H9 (cell line): Measurements from ENCODE around the gene CSMD2. TPM values are rescaled to one million over a fixed set of nuclear protein-coding genes. Genes with fewer than 3 reads are reported as not detected.

Experiments used
- DNase-seq: peaks from one replicate; pipeline ENCODE4 v3.0.0-alpha.2; 2017
- H2AFZ ChIP-seq: one replicate; pipeline ENCODE4 v1.6.1; 2013; ENCODE audit warnings: mild to moderate bottlenecking, low read length, control low read depth, moderate library complexity
- H2AK5ac ChIP-seq: 2 replicates; pipeline ENCODE4 v1.6.1; 2013; ENCODE audit warnings: low read length, control low read depth, mixed read lengths; ENCODE audit not compliant: insufficient read length
- H2BK120ac ChIP-seq: one replicate; pipeline ENCODE4 v1.6.1; 2013; ENCODE audit warnings: low read depth, mild to moderate bottlenecking, low read length, control low read depth, inconsistent platforms; ENCODE audit not compliant: poor library complexity, severe bottlenecking
- H2BK12ac ChIP-seq: 2 replicates; pipeline ENCODE4 v1.6.1; 2013; ENCODE audit warnings: low read length, control low read depth, mixed read lengths, low read depth; ENCODE audit not compliant: insufficient read length
- H2BK15ac ChIP-seq: 2 replicates; pipeline ENCODE4 v1.6.1; 2013; ENCODE audit warnings: low read depth, low read length, control low read depth
- H2BK20ac ChIP-seq: one replicate; pipeline ENCODE4 v1.6.1; 2013; ENCODE audit warnings: low read depth, mild to moderate bottlenecking, low read length, control low read depth, inconsistent platforms; ENCODE audit not compliant: poor library complexity, severe bottlenecking
- H2BK5ac ChIP-seq: 2 replicates; pipeline ENCODE4 v1.6.1; 2013; ENCODE audit warnings: low read length, control low read depth, mixed read lengths; ENCODE audit not compliant: insufficient read length
- H3K14ac ChIP-seq: 2 replicates; pipeline ENCODE4 v1.6.1; 2013; ENCODE audit warnings: low read length, control low read depth; ENCODE audit not compliant: insufficient read depth
- H3K18ac ChIP-seq: 2 replicates; pipeline ENCODE4 v1.6.1; 2013; ENCODE audit warnings: low read depth, mild to moderate bottlenecking, mixed read lengths, low read length, control low read depth; ENCODE audit not compliant: insufficient read length
- H3K23ac ChIP-seq: 2 replicates; pipeline ENCODE4 v1.6.1; 2013; ENCODE audit warnings: low read length, control low read depth, mixed read lengths, low read depth; ENCODE audit not compliant: insufficient read length
- H3K23me2 ChIP-seq: 2 replicates; pipeline ENCODE4 v1.6.1; 2013; ENCODE audit warnings: low read depth, mild to moderate bottlenecking, mixed read lengths, low read length, control low read depth; ENCODE audit not compliant: insufficient read length, poor library complexity, severe bottlenecking
- H3K27ac ChIP-seq: 2 replicates; pipeline ENCODE4 v1.5.1; 2013; ENCODE audit warnings: low read length, control low read depth, mixed read lengths, low read depth; ENCODE audit not compliant: insufficient read length
- H3K27me3 ChIP-seq: 2 replicates; pipeline ENCODE4 v1.6.1; 2013; ENCODE audit warnings: low read length, control low read depth, inconsistent platforms; ENCODE audit not compliant: insufficient read depth
- H3K4ac ChIP-seq: 2 replicates; pipeline ENCODE4 v1.6.1; 2013; ENCODE audit warnings: low read depth, mild to moderate bottlenecking, control low read depth, inconsistent platforms, low read length, moderate library complexity
- H3K4me1 ChIP-seq: 2 replicates; pipeline ENCODE4 v1.6.1; 2013; ENCODE audit warnings: low read length, control low read depth, inconsistent platforms; ENCODE audit not compliant: insufficient read depth
- H3K4me2 ChIP-seq: 2 replicates; pipeline ENCODE4 v1.6.1; 2013; ENCODE audit warnings: low read length, control low read depth, mixed read lengths; ENCODE audit not compliant: insufficient read length, insufficient read depth
- H3K56ac ChIP-seq: 2 replicates; pipeline ENCODE4 v1.6.1; 2013; ENCODE audit warnings: low read depth, mild to moderate bottlenecking, mixed read lengths, low read length, control low read depth; ENCODE audit not compliant: insufficient read length
- H3K79me1 ChIP-seq: 2 replicates; pipeline ENCODE4 v1.6.1; 2013; ENCODE audit warnings: low read depth, mild to moderate bottlenecking, moderate library complexity, low read length, control low read depth, inconsistent platforms; ENCODE audit not compliant: insufficient read depth, poor library complexity, severe bottlenecking
- H3K79me2 ChIP-seq: 2 replicates; pipeline ENCODE4 v1.6.1; 2013; ENCODE audit warnings: low read length, control low read depth, inconsistent platforms; ENCODE audit not compliant: insufficient read depth
- H3K9ac ChIP-seq: 2 replicates; pipeline ENCODE4 v1.6.1; 2013; ENCODE audit warnings: low read length, control low read depth, mixed read lengths; ENCODE audit not compliant: insufficient read length; ENCODE audit errors: extremely low read depth
- H3K9me3 ChIP-seq: one replicate; pipeline ENCODE4 v1.6.1; 2013; ENCODE audit warnings: low read depth, low read length, inconsistent platforms; ENCODE audit not compliant: control insufficient read depth
- H3T11ph ChIP-seq: one replicate; pipeline ENCODE4 v1.6.1; 2013; ENCODE audit warnings: mild to moderate bottlenecking, low read length, control low read depth, inconsistent platforms
- H4K20me1 ChIP-seq: one replicate; pipeline ENCODE4 v1.6.1; 2013; ENCODE audit not compliant: control insufficient read depth, insufficient read length, insufficient read depth
- H4K5ac ChIP-seq: 2 replicates; pipeline ENCODE4 v1.6.1; 2013; ENCODE audit warnings: low read depth, mild to moderate bottlenecking, mixed read lengths, low read length, control low read depth; ENCODE audit not compliant: insufficient read length
- H4K8ac ChIP-seq: replicated peaks from 2 replicates; pipeline ENCODE4 v1.6.1; 2013; ENCODE audit warnings: low read length, control low read depth, mixed read lengths, low read depth; ENCODE audit not compliant: insufficient read length
- H4K91ac ChIP-seq: 2 replicates; pipeline ENCODE4 v1.6.1; 2013; ENCODE audit warnings: low read depth, mild to moderate bottlenecking, moderate library complexity, mixed read lengths, low read length, control low read depth; ENCODE audit not compliant: insufficient read length
- H3K27ac Mint-ChIP-seq, 3 experiments: 2 replicates in 2 of 3; 3 replicates in 1 of 3; pipeline ENCODE4 v1.8.0; 2020 to 2021; ENCODE audit warnings: mixed read lengths in 3 of 3, mild to moderate bottlenecking in 1 of 3, moderate library complexity in 1 of 3
- H3K27me3 Mint-ChIP-seq: 2 replicates; pipeline ENCODE4 v1.8.0; 2021; ENCODE audit warnings: low read depth, mild to moderate bottlenecking, moderate library complexity, mixed read lengths
- H3K36me3 Mint-ChIP-seq, 3 experiments: 2 replicates in 2 of 3; 3 replicates in 1 of 3; pipeline ENCODE4 v1.8.0; 2020 to 2021; ENCODE audit warnings: low read depth in 3 of 3, mixed read lengths in 3 of 3; ENCODE audit not compliant: insufficient read depth in 1 of 3
- H3K4me1 Mint-ChIP-seq, 2 experiments: 2 replicates each; pipeline ENCODE4 v1.8.0; 2020; ENCODE audit warnings: mixed read lengths in 2 of 2
- H3K4me3 Mint-ChIP-seq, 2 experiments: 2 replicates in 1 of 2; 3 replicates in 1 of 2; pipeline ENCODE4 v1.8.0; 2020 to 2021; ENCODE audit warnings: mild to moderate bottlenecking in 2 of 2, mixed read lengths in 2 of 2, moderate library complexity in 1 of 2
- H3K9me3 Mint-ChIP-seq, 2 experiments: 2 replicates in 1 of 2; 3 replicates in 1 of 2; pipeline ENCODE4 v1.8.0; 2020; ENCODE audit warnings: mild to moderate bottlenecking in 2 of 2, mixed read lengths in 2 of 2, moderate library complexity in 1 of 2
- CTCF ChIP-seq: fragments of 200-600 bp; sonication (generic); conservative IDR thresholded peaks from 3 replicates; pipeline ENCODE4 v1.8.0; 2021; ENCODE audit warnings: antibody characterized with exemption, mild to moderate bottlenecking
- WGBS: extraction: QIAGEN DNeasy Blood & Tissue Kit; methylation state at CpG from one replicate; pipeline ENCODE4 v1.1.7; 2013; ENCODE audit warnings: missing lambda C conversion rate, low lambda C conversion rate, mixed read lengths; ENCODE audit not compliant: insufficient read length; ENCODE audit errors: extremely low coverage; 5-methylcytosine and 5-hydroxymethylcytosine counted together
- total RNA-seq: library from RNA; stranded (reverse); gene quantifications from 2 replicates; pipeline ENCODE4 v1.2.1, GENCODE V29; 2021

Gene CSMD2
- total RNA-seq, 1 experiment from 2014 or later = 6.4 TPM

GRCh38 chr1:34108269-34108668, 56.8 kb downstream of the CSMD2 start:
- H3K9me3 ChIP-seq = no peaks in the 10 kb centered on the region
- no peak overlapping the region for H2BK12ac ChIP-seq
- H2BK5ac ChIP-seq = no peak overlapping the region
- H3K79me2 ChIP-seq = peaks cover 2% of the 10 kb centered on the region; the same call in 1 of the 2 replicates
- TF ChIP-seq CTCF = no peak
- no peak overlapping the region for H2AK5ac ChIP-seq
- no peak overlapping the region for H3K18ac ChIP-seq
- H3K4me2 ChIP-seq = no peak overlapping the region
- no peak overlapping the region for H2AFZ ChIP-seq
- H4K5ac ChIP-seq = no peak overlapping the region
- no peak overlapping the region for H3K4me3 Mint-ChIP-seq
- no peaks in the 10 kb centered on the region for H3K27me3 ChIP-seq
- no peak overlapping the region for H3K27ac Mint-ChIP-seq
- no peak overlapping the region for H3K27ac ChIP-seq
- no peaks in the 10 kb centered on the region for H4K20me1 ChIP-seq
- no peaks in the 10 kb centered on the region for H3K79me1 ChIP-seq
- H3K23ac ChIP-seq = no peak overlapping the region
- no peaks in the 10 kb centered on the region for H3K4me1 ChIP-seq
- peaks cover 11 to 21% of the 10 kb centered on the region in 2 experiments for H3K4me1 Mint-ChIP-seq
- no peak overlapping the region for H4K8ac ChIP-seq
- no peak overlapping the region for H3K14ac ChIP-seq
- no peak overlapping the region for H2BK15ac ChIP-seq
- no peak overlapping the region for H3K4ac ChIP-seq
- H3K9me3 Mint-ChIP-seq = no peaks in the 10 kb centered on the region; a peak in 1 of 5 replicates
- no peak overlapping the region for H3K9ac ChIP-seq
- no peak overlapping the region for H2BK120ac ChIP-seq
- H3T11ph ChIP-seq = no peak overlapping the region
- no peak overlapping the region for H3K56ac ChIP-seq
- H2BK20ac ChIP-seq = no peak overlapping the region
- WGBS = no CpG with 5 or more reads among the region's 2 CpGs
- H3K36me3 Mint-ChIP-seq = peaks cover 0 to 8% (median 4%) of the 10 kb centered on the region in 3 experiments; a peak in 4 of 7 replicates
- H3K23me2 ChIP-seq = no peaks in the 10 kb centered on the region
- no peak for DNase-seq
- H4K91ac ChIP-seq = no peak overlapping the region
- H3K27me3 Mint-ChIP-seq = no peaks in the 10 kb centered on the region
